CD1c-positive myeloid dendritic cell (primary cell): Measurements from ENCODE around the gene HIP1R.

Experiments
- DNase-seq: peaks from one replicate; pipeline ENCODE4 v3.0.0-alpha.2; 2016; ENCODE audit errors: extremely low spot score

HIP1R gene

GRCh38 chr12:122860040-122860853, 25.0 kb downstream of the HIP1R start:
- DNase-seq, result peak; percentile 88

DNA sequence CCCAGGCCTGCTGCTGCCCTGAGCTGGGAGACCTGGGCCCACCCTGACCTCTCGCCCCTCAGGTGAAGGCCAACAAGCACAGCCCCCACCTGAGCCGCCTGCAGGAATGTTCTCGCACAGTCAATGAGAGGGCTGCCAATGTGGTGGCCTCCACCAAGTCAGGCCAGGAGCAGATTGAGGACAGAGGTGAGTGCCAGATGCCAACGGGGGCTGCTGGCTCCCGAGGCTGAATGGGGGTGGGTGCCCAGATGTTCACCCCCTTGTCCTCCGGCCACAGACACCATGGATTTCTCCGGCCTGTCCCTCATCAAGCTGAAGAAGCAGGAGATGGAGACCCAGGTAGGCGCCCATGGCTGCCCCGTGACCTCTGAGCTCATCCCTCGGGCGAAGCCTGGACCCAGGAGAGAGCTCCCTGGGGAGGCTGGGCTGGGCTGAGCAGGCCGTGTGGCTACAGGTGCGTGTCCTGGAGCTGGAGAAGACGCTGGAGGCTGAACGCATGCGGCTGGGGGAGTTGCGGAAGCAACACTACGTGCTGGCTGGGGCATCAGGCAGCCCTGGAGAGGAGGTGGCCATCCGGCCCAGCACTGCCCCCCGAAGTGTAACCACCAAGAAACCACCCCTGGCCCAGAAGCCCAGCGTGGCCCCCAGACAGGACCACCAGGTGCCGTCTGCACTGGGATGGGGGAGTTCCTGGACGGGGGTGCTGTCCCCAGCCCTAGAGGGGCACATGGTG, 25.8 kb downstream of the HIP1R start:
- DNase-seq, result no peak

DNA sequence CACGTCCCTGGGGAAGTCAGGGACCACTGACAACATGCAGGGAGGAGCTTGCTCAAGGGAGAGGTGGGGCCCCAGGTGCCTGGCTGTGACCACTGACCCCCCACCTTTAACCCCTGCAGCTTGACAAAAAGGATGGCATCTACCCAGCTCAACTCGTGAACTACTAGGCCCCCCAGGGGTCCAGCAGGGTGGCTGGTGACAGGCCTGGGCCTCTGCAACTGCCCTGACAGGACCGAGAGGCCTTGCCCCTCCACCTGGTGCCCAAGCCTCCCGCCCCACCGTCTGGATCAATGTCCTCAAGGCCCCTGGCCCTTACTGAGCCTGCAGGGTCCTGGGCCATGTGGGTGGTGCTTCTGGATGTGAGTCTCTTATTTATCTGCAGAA, 26.3 kb downstream of the HIP1R start:
- no peak for DNase-seq

- no peak for DNase-seq
Measured at GRCh38 chr12:122862110-122862634, 26.9 kb downstream of the HIP1R start.

DNA sequence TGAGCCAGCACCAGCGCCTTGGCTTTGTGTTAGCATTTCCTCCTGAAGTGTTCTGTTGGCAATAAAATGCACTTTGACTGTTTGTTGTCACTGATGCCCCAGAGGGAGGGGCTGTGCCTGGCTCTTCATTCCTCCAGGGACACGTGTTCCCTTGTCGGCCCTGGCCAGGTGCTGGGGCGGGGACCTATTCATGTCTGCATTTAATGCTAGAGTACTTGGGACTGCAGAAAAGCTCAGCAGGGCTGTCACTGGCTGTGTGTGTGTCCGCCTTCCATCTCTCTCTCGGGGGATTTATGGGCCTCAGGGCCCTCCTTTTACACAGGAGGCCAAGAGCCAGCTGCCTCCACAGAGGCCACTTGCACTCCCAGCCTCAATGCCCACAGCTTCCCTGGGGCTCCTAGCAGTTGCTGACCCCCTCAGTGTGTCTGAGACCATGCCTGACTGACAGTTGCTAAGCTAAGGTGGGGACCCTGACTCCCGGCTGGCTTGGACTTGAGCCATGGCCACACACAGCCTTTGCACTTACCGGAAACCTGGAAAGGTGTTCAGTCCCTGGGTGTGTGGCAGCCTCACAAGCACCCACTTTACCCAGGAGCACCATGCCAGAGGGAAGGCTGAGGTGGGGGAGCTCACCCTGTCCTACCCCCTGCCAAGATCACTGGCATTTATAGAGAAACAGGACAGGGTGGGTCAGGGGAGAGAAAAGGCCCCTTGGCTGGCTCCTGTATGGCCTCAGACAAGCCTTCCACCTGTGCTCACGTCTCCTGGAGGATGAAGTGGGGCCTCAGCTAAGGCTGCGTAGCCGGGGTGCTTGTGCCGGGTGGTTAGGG, 27.8 kb downstream of the HIP1R start:
- no peak for DNase-seq

GRCh38 chr12:122864894-122865253, 29.6 kb downstream of the HIP1R start:
- DNase-seq, result no peak

- DNase-seq, result no peak
Measured at GRCh38 chr12:122865268-122866231, 30.3 kb downstream of the HIP1R start.

DNA sequence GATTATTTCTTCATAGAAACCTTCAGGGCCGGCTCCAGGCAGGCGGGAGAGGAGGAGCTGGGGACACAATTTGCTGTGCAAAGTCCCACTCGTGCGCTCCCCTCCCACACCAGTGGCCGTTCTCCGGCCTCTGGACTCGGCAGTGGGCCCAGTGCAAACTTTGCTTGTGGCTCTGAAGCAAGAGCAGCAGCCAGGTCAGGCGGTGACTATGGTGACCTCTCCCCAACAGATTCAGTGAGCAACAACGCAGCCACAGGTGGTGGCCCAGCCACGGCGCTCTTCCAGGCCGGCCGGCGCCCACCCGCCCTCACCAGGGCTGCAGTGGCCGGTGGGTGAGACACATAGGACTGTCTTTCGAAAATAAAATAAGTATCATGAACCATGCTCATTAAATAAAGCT, 31.1 kb downstream of the HIP1R start:
- no peak for DNase-seq

- no peak for DNase-seq
Measured at GRCh38 chr12:122866950-122867607, 31.8 kb downstream of the HIP1R start.

- no peak for DNase-seq
Measured at GRCh38 chr12:122867691-122868461, 32.6 kb downstream of the HIP1R start.

DNA sequence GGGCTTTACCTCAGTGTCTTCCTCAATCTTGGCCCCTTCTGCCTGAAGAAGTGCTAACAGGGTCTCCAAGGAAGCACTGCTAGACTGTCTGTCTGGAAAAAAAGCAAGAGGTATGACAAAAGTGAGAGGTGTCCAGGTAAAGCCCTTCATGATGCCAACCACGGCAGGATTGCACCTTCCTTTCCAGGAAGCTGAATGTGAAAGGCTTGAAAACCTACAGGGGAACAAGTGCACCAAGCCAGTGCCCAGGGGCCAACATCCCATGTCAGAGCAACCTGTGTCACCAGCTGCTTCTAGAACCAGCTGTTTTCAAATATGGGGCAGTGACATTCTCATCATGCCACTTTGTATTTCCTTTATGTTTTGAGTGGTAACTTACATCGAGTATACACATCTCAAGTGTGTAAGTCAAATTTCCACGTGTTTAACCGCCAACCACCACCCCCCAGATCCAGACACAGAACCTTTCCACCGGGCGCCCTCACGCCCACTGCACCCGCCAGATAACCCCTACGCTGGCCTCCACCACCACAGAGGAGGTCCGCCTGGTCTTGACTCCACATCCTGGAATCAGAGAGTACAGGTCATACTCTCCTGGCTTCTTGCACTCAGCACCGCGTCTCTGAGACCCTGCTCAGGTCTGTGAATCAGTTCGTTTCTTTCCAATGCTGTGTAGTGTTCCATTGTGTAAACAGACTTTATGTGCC, 33.4 kb downstream of the HIP1R start:
- no peak for DNase-seq

DNA sequence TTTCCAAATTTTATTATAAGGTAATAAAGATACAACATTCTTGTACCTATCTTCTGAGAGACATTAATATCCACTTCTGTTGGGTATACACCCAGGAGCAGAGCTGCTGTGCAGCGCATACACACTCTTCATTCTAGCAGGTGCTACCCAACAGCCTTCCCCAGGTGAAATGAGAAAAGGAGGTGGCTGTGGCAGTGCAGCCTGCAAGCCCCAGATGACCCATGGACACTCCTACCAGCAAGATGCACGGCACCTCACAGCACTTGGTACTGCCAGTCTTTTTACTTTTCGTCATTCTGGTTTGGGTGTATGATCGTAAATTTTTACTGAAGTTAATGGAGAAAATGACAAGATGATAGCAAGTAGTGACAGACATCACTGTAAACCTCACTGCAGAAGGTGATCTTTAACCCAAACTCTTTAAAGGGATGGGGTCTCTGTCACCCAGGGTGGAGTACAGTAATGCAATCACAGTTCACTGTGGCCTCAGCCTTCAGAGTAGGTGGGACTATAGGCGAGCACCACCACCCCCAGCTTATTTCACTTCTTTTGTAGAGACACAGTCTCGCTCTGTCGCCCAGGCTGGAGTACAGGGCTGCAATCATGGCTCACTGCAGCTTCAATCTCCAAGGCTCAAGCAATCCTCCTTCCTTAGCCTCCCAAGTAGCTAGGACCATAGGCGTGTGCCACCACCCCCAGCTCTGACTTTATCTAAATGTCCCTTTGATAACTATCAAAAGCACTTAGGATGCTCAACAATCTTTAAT, 34.1 kb downstream of the HIP1R start:
- no peak for DNase-seq

GRCh38 chr12:122870163-122870842, 35.0 kb downstream of the HIP1R start:
- no peak for DNase-seq

DNA sequence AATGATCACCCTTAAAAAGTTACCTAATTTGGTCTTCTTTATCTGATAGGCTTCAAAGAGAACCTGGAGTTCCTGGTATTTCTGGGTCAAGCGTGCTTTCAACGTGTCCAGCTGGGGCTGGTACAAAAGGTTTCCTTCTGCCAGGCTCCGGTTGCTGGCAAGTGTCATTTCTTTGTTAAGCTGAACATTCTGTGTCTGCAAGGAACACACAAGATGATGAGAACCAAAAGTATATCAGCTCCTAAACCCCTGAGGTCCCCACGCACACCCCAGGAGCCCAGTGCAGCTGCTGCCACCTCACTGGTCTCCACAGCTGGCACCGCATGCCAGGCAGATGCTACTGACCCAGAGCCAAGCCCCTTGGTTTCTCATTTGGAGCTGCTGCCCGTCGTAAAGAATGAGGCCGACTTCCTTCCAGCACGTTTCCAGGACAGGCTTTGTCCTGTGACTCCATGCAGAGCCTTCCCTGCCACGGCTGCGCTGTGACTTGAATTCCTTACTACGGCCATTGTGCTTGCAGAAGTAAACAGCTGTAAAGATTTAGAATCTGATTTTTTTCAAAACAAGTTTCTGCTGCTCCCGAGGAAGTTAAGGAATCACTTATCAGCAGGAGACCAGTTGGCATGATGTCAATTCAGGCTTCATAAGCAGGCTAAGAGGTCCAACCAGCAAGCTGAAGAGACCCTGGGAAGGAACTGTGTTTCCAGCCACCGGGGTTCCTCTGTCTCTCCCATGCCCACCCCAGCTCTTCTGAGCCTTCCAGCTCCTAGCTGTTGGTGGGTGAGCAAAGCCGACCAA, 35.8 kb downstream of the HIP1R start:
- DNase-seq, result peak; percentile 43

DNA sequence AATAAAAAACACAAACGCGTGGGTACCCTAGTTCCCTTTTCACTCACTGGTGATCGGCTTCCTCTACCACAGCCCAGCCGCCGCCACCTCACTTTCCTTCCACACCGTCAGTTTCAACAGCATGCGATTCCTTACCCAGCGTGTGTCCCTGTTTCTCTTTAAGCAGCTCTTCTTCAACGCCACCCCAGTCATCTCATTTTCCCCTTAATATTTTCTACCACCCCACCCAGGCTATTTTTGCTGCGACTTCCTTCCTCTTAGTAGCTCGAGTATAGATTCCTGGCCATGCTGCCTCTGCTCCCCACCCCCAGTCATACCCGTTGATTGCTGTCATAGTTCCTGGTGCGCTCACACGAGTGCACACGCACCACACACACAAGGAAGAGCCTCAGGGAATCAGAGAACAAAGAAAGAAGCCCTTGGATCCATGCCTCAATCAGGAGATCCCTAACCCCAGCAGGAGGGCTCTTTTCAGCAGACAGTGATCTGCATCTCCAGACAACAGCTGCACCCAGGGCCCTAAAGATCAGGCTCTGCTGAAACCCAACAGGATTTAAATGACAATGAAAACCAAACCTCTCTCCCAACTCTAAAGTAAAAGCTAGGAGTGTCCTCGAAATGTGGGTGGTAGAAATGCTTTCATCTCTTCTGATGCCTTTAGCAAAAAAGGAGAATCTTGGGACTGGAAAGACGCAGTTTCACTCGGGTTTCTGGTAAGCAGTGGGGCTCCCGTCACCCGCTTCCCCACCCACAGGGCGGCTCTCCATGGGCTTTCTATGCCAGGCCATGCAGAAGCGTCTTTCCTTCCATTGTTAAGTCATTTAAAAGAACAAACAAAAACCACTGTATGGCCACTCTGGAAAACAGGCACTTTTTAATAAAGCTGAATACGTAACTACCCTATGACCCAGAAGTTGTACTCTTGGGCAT, 36.9 kb downstream of the HIP1R start:
- DNase-seq, result peak; percentile 91
